NB4 (cell line): Measurements from ENCODE around the gene CELSR1.
"Not testable (repeated sequence)": the region's sequence is repeated elsewhere in the genome, so short reads cannot be mapped to it uniquely, and the experiment has no call there.

Experiments used
- DNase-seq: peaks from one replicate; pipeline ENCODE4 v3.0.0; 2010; ENCODE audit warnings: low read depth
- H3K4me3 ChIP-seq: one replicate; pipeline ENCODE4 v1.5.1; 2011; ENCODE audit warnings: mild to moderate bottlenecking, low read depth, low read length, moderate library complexity
- MYC ChIP-seq: IDR thresholded peaks from 2 replicates; pipeline ENCODE4 v1.6.1; 2011; ENCODE audit warnings: low read depth, low read length
- POLR2A ChIP-seq: IDR thresholded peaks from 2 replicates; pipeline ENCODE4 v1.6.1; 2011; ENCODE audit warnings: mild to moderate bottlenecking; ENCODE audit not compliant: insufficient read length; ENCODE audit errors: extremely low read depth
- TF ChIP-seq, protein P1 (sequence below): IDR thresholded peaks from one replicate; pipeline ENCODE4 v1.5.1; 2012; ENCODE audit warnings: low read depth, low read length
- TF ChIP-seq, protein P2 (sequence below): IDR thresholded peaks from 2 replicates; pipeline ENCODE4 v1.6.1; 2011; ENCODE audit warnings: low read depth, low read length

The CELSR1 gene

GRCh38 chr22:46315976-46316375 lies 221.4 kb downstream of the CELSR1 start:
- DNase-seq, result no peak

GRCh38 chr22:46312848-46313247 lies 224.6 kb downstream of the CELSR1 start:
- not testable (repeated sequence) for H3K4me3 ChIP-seq, DNase-seq

More at GRCh38 chr22:46315976-46316375, 221.4 kb downstream of the CELSR1 start:
- H3K4me3 ChIP-seq, result no peak overlapping the region
- TF ChIP-seq, protein P1, sequence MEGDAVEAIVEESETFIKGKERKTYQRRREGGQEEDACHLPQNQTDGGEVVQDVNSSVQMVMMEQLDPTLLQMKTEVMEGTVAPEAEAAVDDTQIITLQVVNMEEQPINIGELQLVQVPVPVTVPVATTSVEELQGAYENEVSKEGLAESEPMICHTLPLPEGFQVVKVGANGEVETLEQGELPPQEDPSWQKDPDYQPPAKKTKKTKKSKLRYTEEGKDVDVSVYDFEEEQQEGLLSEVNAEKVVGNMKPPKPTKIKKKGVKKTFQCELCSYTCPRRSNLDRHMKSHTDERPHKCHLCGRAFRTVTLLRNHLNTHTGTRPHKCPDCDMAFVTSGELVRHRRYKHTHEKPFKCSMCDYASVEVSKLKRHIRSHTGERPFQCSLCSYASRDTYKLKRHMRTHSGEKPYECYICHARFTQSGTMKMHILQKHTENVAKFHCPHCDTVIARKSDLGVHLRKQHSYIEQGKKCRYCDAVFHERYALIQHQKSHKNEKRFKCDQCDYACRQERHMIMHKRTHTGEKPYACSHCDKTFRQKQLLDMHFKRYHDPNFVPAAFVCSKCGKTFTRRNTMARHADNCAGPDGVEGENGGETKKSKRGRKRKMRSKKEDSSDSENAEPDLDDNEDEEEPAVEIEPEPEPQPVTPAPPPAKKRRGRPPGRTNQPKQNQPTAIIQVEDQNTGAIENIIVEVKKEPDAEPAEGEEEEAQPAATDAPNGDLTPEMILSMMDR, result no peak
- TF ChIP-seq POLR2A, result no peak
- TF ChIP-seq MYC, result no peak
- TF ChIP-seq, protein P2, sequence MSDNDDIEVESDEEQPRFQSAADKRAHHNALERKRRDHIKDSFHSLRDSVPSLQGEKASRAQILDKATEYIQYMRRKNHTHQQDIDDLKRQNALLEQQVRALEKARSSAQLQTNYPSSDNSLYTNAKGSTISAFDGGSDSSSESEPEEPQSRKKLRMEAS, result no peak

DNA sequence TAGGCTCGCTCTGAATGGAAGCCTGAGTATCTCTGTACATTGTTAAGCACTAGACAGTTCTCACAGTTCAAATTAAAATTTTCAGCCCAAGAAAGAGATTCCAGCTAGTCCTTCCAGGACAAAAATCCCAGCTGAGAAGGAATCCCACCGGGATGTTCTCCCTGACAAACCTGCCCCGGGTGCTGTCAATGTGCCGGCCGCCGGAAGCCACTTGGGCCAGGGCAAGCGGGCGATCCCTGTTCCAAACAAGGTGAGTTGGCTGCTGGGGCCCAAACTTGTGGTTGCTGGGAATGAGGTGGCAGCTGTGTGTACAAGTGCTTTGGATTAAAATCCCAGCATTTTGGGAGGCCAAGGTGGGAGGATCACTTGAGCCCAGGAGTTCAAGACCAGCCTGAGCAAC lies 225.4 kb downstream of the CELSR1 start:
- no peak for TF ChIP-seq POLR2A
- TF ChIP-seq, protein P1, result no peak
- TF ChIP-seq MYC, result no peak
- no peak overlapping the region for H3K4me3 ChIP-seq
- no peak for DNase-seq
